Stimulated activated CD8-positive, alpha-beta memory T cell treated with anti-CD3 and anti-CD28 coated beads, Interleukin-15, amount 100 ng/mL, for 1 hour (primary cell): ENCODE data around the gene TBRG1.
"Not testable (repeated sequence)": the region's sequence is repeated elsewhere in the genome, so short reads cannot be mapped to it uniquely, and the experiment has no call there.

Experiments
- DNase-seq: peaks from one replicate; pipeline ENCODE4 v3.0.0-alpha.2; 2020; ENCODE audit warnings: low read depth

The TBRG1 gene

DNA sequence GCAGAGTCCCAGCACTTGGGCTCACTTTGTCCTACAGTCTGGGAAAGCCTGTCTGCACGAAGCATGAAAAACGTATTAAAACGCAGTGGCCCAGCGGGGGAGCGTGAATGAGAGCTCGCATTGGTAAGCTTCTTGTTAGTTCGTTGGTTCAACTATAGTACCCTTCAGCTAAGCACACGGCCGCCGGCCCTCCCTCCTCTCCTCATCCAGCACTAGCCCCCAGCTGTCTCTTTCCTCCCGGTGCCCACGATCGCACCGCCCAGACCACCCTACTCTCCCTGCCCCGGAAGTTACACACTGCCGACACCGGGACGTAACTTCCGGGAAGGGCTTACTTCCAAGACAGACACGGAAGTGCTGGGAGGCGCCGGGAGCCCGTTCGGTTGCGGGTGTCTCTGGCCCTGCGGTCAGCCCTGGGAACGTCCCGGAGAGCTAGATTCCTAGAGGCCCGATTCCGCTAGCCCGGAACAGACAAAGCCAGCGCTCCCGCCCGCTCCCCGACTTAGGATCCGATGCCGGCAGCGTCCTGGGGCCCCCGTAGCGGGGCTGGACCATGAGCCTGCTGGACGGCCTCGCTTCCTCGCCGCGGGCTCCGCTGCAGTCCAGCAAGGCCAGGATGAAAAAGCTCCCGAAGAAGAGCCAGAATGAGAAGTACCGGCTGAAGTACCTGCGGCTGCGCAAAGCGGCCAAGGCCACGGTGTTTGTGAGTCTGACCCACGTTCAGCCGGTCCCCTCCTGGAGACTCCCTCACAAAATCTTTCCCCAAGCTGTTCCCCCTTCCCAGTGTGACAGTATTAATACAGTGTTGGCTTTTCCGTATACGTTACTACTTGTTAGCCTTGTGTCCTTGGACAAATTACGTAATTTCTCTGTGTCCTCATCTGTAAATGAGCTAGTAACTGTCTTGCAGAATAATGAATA is at the start of gene TBRG1:
Gene TBRG1 (plus strand): TSS at position 334 of the 921 bp plus-strand sequence. CDS start 220 bp downstream, at position 554.
- DNase-seq, result peak; percentile 59

DNA sequence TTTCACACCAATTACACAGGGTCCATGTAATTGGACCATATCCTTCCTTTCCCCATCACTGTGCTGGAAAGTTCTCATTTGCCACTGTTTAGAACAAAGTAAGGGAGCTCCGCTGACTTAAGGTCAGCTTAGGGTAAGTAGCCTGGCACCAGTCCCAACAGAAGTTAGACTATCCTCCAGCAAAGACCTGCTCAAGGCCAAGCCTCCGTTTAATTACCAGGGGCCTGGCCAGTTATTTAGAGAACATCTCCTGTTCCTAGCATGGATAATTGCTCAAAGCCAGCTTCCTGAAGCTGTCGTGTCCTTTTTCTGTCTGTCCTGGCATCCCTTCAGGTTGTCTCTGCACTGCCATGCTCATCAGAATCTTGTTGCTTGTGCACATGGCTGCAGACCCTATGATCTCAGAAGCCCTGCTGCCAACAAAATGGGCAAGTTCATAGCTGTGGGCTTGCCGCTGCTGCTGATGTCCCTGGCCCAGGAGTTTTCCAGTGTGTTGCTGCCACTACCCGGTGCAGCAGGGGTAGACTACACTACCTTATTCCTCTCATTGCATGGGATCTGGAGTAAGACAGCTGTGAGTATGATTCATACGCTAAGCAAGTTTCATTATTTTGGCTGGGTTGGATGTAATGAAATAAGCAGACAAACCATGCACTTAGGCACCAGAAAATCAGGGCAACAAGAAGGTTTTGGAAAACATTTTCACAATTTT is 44.8 kb upstream of the TBRG1 start:
- DNase-seq, result no peak

DNA sequence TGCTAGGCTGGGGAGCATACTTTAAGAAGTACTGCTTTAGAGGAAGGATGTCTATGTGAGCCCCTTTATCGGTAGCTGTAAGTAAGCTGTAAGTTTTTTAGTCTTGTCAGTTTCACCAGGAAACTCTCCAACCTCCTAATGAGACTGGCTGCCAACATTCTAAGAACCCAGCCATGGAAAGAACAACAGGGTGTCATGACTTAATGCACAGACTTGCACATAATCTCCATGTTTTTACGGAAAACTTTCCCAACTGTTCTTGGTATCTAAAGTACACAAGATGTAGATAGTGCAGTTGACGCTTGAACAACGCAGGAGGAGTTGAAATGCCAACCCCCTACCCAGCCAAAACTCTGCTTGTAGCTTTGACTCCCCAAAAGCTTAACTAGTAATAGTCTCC is 43.9 kb upstream of the TBRG1 start:
- no peak for DNase-seq

DNA sequence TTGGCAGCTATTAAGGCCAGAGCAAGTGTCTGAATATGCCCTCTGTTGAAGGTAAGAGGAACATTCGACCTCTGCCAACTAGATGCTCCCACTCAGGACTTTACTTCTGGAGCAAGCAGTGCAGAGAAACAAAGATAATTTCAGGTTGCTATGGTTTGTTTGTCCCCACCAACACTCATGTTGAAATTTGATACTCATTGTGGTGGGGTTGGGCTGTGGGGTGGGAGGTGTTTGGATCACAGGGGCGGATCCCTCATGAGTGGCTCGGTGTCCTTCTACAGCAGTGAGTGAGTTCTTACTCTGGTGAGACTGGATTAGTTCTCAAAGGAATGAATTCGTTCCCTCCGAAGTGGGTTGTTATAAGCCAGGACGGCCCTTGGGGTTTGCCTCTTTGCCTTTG is 40.8 kb upstream of the TBRG1 start:
- DNase-seq, result no peak

- no peak for DNase-seq
Observed at GRCh38 chr11:124582565-124582964, 40.1 kb upstream of the TBRG1 start.

GRCh38 chr11:124583781-124584180 is 38.9 kb upstream of the TBRG1 start:
- no peak for DNase-seq

DNA sequence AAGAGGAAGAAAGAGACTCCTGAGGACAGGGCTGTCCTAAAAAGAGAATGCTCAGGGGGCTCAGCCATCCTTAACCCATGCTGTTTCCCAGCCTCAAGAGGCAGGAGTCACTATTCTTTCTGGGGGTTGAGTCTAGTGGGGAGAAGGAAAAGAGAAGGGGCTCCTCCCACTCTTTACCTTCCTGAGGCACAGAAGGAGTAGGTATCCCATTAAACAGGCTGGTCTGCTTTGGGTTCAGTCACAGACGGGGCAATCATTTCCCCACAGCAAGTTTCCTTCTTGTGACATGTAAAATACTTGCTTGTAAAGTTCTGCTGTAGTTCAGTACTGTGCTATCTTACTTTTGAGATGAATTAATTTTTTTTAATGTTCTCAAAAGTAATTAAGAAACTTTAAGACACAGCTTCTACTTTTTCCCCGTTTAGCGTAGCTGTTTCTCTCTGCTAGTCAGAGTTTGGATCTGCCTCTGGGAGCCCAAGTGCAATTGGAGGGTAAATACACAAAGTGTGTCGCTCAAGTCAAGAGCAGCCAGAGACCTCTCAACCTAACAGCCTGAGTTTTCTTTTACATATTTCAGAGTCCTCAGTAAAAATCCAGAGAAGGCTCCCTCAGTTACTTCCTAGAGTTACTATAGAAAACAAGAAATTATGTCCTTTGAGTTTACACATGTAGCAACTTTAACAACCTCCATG is 37.8 kb upstream of the TBRG1 start:
- DNase-seq, result no peak

GRCh38 chr11:124586238-124586860 is 36.3 kb upstream of the TBRG1 start:
- peak; percentile 2 for DNase-seq

- no peak for DNase-seq
Observed at GRCh38 chr11:124591430-124591829, 31.2 kb upstream of the TBRG1 start.

GRCh38 chr11:124592627-124593026 is 30.0 kb upstream of the TBRG1 start:
- no peak for DNase-seq

GRCh38 chr11:124595302-124595701 is 27.4 kb upstream of the TBRG1 start:
- no peak for DNase-seq

DNA sequence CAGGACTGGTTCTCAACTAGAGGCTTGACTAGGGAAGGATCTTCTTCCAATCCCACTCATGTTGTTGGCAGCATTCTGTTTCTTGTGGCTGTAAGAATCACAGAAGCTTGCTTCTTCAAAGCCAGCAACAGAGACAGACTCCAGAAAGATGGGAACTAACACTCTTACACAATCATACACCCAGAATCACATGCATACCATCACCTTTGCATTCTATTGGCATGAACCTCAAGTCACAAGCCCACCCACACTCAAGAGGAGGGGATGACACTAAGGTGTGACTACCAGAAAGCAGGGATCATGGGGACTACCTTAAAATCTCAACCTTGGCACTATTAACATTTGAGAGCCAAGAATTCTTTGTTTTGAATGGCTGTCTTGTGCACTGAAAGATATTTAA is 25.0 kb upstream of the TBRG1 start:
- no peak for DNase-seq

GRCh38 chr11:124600621-124601320 is 21.9 kb upstream of the TBRG1 start:
- no peak for DNase-seq

- no peak for DNase-seq
Observed at GRCh38 chr11:124602193-124602592, 20.5 kb upstream of the TBRG1 start.

- DNase-seq, result not testable (repeated sequence)
Observed at GRCh38 chr11:124602723-124603122, 19.9 kb upstream of the TBRG1 start.

DNA sequence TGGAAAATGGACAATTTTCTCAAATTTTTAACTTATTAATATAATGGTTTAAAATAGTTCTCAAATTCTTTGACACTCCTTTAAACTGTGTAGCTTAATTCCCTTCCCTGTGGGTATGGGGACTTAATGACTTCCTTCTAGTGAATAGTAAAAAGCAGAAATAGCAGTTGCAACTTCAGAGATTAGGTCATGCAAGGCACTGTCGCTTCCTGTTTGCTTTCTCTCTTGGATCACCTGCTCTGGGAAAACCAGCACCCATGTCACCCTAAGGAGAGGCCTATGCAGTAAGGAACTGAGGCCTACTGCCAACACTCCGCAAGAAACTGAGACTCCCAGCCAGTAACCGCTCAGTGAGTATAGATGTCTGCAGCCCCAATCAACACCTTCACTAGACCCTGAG is 16.9 kb upstream of the TBRG1 start:
- DNase-seq, result no peak

DNA sequence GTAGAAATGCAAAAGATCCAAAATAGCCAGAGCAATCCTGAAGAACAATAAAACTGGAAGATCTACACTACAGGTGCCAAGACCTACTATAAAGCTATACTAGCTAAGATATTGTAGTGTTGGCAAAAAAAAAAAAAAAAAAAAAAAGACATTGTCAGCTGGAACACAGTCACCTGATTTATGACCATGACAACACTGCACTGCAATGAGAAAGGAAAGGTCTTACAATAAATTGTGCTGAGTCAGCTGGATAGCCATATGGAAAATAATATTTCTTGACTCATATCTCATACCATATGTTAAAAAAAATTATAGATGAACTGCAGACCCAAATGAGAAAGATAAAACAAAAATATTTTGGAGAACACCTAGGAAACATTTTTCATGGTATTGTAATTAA is 14.5 kb upstream of the TBRG1 start:
- no peak for DNase-seq

GRCh38 chr11:124610295-124610694 is 12.4 kb upstream of the TBRG1 start:
- DNase-seq, result no peak

DNA sequence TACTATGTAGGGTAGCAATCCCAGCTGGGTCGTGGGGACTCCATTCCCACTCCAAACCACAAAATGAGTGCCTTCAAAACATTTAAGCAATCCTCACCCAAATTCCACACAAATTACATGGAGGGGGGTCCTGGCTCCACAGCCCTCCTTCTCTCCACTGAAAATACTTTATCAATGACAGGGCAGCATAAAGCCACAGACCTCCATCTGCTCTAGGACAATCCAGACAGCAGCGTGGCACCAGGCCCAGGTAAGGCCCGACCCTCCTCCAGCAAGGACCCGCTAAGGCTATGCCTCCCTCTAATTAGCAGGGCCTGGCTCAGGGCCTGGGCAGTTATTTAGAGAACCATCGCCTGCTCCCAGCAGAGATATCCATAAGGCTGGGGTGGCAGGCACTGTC is 11.6 kb upstream of the TBRG1 start, which contains the start of gene PANX3:
Gene PANX3 (plus strand): TSS at position 365 of the 400 bp plus-strand sequence. CDS start 129 bp downstream, outside the sequence.
- no peak for DNase-seq

- no peak for DNase-seq
Observed at GRCh38 chr11:124612045-124612444, 10.6 kb upstream of the TBRG1 start.

DNA sequence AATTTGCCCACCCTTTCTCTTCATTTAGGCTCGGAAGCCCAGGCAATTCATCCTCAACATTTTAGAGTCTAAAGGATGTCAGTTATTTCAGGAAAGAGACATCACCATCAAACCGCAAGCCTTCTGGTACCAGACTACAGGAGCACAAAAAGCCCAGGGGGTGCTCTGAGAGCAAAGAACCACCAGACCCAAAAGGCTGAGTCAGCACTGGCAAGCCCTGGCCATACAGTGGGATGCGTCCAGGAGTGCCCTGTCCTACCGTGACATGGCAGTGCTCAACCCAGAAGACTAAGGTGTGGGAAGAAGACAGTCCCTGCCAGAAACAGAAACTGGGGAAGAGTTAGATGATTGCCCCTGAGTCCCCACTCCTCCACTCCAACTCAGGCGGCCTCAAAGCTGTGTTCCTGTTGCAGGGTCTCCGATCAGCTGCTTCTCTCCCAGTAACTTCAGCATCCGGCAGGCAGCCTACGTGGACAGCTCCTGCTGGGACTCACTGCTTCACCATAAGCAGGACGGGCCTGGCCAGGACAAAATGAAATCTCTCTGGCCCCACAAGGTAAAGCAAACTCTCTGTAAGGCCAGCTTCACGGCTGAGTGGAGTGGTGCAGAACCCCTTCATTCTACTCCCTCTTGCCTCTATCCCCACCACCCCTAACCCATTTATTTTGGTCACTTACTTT is 10.0 kb upstream of the TBRG1 start:
- DNase-seq, result no peak
